BLaER1 (cell line): ENCODE results near the gene THEMIS.
"Not testable (repeated sequence)": the region's sequence is repeated elsewhere in the genome, so short reads cannot be mapped to it uniquely, and the experiment has no call there.

Experiments used
- H3K27ac ChIP-seq: shearing (Covaris generic); formaldehyde crosslinking; 2 replicates; pipeline ENCODE4 v1.8.1; 2022
- H3K27me3 ChIP-seq: shearing (Covaris generic); formaldehyde crosslinking; 2 replicates; pipeline ENCODE4 v1.8.1; 2022
- H3K36me3 ChIP-seq: shearing (Covaris generic); formaldehyde crosslinking; 2 replicates; pipeline ENCODE4 v1.8.1; 2022
- H3K4me1 ChIP-seq: shearing (Covaris generic); formaldehyde crosslinking; 2 replicates; pipeline ENCODE4 v1.8.1; 2022
- H3K4me2 ChIP-seq: shearing (Covaris generic); formaldehyde crosslinking; 2 replicates; pipeline ENCODE4 v1.8.1; 2022
- H3K4me3 ChIP-seq: shearing (Covaris generic); formaldehyde crosslinking; 2 replicates; pipeline ENCODE4 v1.8.1; 2022
- H3K9ac ChIP-seq: shearing (Covaris generic); formaldehyde crosslinking; 2 replicates; pipeline ENCODE4 v1.8.1; 2022
- H3K9me3 ChIP-seq: shearing (Covaris generic); formaldehyde crosslinking; 2 replicates; pipeline ENCODE4 v1.8.1; 2022
- H4K20me1 ChIP-seq: shearing (Covaris generic); formaldehyde crosslinking; 2 replicates; pipeline ENCODE4 v1.8.1; 2022
- Cebpa-rat ChIP-seq: shearing (Covaris generic); IDR thresholded peaks from 2 replicates; pipeline ENCODE4 v1.8.1; 2022

The THEMIS gene

DNA sequence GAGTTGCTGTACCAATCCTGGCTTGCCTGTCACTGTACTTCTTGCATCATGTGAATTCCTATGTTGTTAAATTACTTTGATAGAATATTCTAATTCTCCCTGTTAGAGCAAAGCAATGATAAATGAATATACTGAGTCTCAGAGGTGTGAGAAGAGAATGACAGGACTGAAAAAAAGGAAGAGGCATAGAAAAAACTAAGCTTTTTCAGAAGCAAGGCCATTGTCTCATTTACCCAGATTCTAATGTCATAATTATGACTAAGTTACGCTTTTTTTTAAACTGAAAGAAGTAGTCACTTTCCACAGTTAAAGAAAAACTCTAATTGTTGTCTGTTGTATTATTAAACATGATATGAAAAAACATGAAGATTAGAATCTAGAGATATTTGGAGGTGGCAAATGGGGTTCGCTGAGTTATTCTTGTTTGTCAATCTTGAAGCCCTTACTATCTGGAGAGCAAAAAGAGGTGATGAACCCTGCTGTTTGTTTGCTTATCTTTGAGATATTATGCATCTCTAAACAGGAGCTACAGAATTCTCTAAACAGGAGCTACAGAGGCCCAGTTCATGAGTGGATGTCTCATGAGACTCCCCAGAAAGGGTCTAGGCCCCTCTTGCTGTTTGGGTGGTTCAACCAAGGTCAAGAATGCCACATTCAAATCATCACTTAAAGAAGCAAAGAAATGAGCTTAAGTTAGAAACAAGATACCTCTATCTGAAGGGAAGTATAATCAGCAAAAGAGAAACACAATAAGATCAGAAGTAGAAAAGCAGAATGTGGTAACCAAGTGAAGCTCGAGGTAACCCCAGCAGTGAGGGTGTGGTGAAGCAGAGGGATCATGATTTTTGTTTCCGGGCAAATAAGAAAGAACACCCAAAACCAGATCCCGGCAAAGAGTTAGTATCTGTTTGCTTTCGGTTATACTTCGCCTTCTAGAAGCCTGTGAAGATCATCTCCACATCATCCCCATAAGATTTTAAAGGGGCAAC lies 33.3 kb upstream of the THEMIS start:
- Histone ChIP-seq H3K9me3 (peaks cover 11% of the 10 kb centered on the region), H3K4me1 (no peaks in the 10 kb centered on the region), H3K4me2 (no peak overlapping the region), H3K36me3 (no peaks in the 10 kb centered on the region), H3K27ac (no peak overlapping the region), H3K27me3 (no peaks in the 10 kb centered on the region), H3K9ac (no peak overlapping the region), H4K20me1 (no peaks in the 10 kb centered on the region), H3K4me3 (no peak overlapping the region)
- TF ChIP-seq Cebpa-rat = no peak

DNA sequence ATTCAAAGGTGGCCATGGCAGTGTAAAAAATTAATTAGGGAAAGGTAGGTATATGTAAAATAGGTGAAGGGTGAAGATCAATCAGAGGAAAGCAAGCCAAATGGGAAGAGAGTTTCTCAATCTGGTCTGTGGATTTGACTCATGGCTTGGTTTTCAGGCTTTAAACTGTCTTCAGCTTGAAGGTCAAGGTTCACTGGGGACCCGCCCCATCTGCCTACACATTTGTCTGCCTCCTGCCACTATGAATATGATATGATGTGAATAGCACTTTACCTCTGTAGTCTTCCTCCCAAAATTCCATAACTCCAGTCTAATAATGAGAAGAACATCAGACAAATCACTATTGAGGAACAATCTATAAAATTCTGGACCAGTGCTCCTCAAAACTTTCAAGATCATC lies 32.3 kb upstream of the THEMIS start:
- H3K4me2 ChIP-seq = no peak overlapping the region
- no peaks in the 10 kb centered on the region for H4K20me1 ChIP-seq
- H3K27ac ChIP-seq = no peak overlapping the region
- peaks cover 11% of the 10 kb centered on the region for H3K9me3 ChIP-seq
- no peaks in the 10 kb centered on the region for H3K27me3 ChIP-seq
- no peaks in the 10 kb centered on the region for H3K36me3 ChIP-seq
- no peak overlapping the region for H3K9ac ChIP-seq
- no peak for TF ChIP-seq Cebpa-rat
- H3K4me3 ChIP-seq = no peak overlapping the region
- H3K4me1 ChIP-seq = no peaks in the 10 kb centered on the region

DNA sequence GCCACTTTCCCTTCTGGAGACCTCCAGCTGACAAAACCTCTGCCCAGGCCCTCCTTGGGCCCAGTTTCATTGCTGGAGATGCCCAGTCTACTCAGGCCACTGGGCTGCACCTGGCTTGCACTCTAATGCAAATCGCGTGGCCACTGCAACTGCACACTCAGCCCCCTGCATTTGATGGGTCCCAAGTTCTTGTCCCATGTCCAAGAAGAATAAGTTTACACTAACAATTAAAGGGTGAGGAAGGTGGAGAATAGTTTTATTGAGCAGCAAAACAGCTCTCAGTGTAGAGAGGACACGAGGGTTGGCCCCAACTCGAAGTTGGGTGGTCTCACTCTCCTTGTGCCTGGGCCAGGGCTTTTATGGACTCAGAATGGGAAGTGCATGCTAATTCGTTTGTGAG lies 31.9 kb upstream of the THEMIS start:
- Histone ChIP-seq H3K9ac (no peak overlapping the region), H3K4me2 (no peak overlapping the region), H4K20me1 (no peaks in the 10 kb centered on the region), H3K9me3 (peaks cover 11% of the 10 kb centered on the region), H3K27me3 (no peaks in the 10 kb centered on the region), H3K36me3 (no peaks in the 10 kb centered on the region), H3K27ac (no peak overlapping the region), H3K4me3 (no peak overlapping the region), H3K4me1 (no peaks in the 10 kb centered on the region)
- no peak for TF ChIP-seq Cebpa-rat

DNA sequence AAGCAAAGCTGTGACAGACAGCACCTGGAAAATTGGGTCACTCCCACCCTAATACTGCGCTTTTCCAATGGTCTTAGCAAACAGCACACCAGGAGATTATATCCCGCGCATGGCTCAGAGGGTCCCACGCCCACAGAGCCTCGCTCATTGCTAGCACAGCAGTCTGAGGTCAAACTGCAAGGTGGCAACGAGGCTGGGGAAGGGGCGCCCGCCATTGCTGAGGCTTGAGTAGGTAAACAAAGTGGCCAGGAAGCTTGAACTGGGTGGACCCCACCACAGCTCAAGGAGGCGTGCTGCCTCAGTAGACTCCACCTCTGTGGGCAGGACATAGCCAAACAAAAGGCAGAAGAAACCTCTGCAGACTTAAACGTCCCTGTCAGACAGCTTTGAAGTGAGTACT lies 25.6 kb upstream of the THEMIS start:
- not testable (repeated sequence) for H3K4me1 ChIP-seq, H3K36me3 ChIP-seq, H3K4me2 ChIP-seq, H3K4me3 ChIP-seq, H4K20me1 ChIP-seq, H3K9ac ChIP-seq, H3K27ac ChIP-seq, H3K9me3 ChIP-seq, H3K27me3 ChIP-seq

DNA sequence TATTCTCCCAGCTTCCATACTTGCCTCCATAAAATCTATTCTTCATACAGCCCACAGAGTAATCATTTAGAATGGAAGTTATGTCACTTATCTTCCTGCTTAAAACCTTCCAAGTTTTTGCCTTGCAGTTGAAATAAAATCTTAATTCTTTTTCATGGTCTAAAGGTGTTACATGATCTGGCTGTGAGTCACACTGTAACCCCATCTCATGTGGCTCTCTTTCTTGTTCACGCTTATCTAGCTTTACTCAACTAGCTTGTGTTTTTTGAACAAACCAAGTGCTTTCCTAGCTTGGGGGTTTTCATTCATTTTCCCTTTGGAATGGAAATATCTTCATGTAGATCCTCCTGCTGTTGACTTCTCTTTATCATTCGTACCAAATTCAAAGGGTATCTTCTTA lies 23.6 kb upstream of the THEMIS start:
- H3K9me3 ChIP-seq = 0 out of 2 replicates have a peak, but pooled peaks cover 9% of the 10 kb centered on the region
- TF ChIP-seq Cebpa-rat = no peak
- no peaks in the 10 kb centered on the region for H3K27me3 ChIP-seq
- no peaks in the 10 kb centered on the region for H3K36me3 ChIP-seq
- no peak overlapping the region for H3K4me3 ChIP-seq
- H3K27ac ChIP-seq = no peak overlapping the region
- no peak overlapping the region for H3K9ac ChIP-seq
- H3K4me2 ChIP-seq = no peak overlapping the region
- H3K4me1 ChIP-seq = peaks cover 5% of the 10 kb centered on the region; the same call in 1 of the 2 replicates
- no peaks in the 10 kb centered on the region for H4K20me1 ChIP-seq

DNA sequence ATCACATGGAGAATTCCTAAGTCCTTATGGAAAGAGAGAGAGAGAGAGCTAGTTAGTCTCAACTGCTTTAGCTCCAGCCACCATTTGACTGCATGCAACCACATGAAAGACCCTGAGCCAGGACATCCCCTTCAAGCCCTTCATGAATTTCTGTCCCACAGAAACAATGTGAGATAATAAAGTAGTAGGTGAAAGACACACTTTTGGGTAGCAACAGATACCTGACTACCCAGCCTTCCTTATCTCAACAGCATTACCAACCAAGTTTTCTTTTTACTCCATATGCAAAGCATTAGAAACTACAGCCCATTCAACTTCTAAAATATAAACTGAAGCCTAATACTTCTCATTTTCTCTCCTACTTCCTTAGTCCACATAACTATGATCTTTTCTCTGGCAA lies 23.2 kb upstream of the THEMIS start:
- Histone ChIP-seq H3K27ac (no peak overlapping the region), H3K27me3 (no peaks in the 10 kb centered on the region), H4K20me1 (no peaks in the 10 kb centered on the region), H3K4me2 (no peak overlapping the region), H3K36me3 (no peaks in the 10 kb centered on the region), H3K9me3 (0 out of 2 replicates have a peak, but pooled peaks cover 9% of the 10 kb centered on the region), H3K4me3 (no peak overlapping the region), H3K4me1 (peaks cover 5% of the 10 kb centered on the region; the same call in 1 of the 2 replicates), H3K9ac (no peak overlapping the region)
- TF ChIP-seq Cebpa-rat = no peak

DNA sequence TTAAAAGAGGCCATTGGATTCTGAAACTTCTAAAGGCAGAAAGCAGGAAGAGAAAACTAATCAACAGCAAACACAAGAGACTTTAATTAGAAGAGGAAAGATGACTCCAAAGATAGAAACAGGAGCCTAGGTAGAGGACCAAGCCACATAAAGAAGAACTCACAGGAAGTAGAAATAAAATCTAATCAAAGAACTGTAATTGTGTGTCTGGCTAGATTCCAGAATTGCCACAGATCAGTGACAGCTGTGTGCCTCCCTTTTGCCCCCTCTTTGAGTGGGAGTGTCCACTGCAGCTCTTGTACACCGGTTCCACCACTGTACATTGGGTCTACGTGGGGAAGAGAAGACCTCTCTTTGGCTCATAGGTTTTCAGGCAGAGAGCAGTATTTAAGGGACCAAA lies 22.3 kb upstream of the THEMIS start:
- Histone ChIP-seq H4K20me1 (no peaks in the 10 kb centered on the region), H3K36me3 (no peaks in the 10 kb centered on the region), H3K4me2 (no peak overlapping the region), H3K9ac (no peak overlapping the region), H3K27ac (no peak overlapping the region), H3K9me3 (0 out of 2 replicates have a peak, but pooled peaks cover 9% of the 10 kb centered on the region), H3K4me3 (no peak overlapping the region), H3K4me1 (peaks cover 5% of the 10 kb centered on the region; the same call in 1 of the 2 replicates), H3K27me3 (no peaks in the 10 kb centered on the region)
- no peak for TF ChIP-seq Cebpa-rat

DNA sequence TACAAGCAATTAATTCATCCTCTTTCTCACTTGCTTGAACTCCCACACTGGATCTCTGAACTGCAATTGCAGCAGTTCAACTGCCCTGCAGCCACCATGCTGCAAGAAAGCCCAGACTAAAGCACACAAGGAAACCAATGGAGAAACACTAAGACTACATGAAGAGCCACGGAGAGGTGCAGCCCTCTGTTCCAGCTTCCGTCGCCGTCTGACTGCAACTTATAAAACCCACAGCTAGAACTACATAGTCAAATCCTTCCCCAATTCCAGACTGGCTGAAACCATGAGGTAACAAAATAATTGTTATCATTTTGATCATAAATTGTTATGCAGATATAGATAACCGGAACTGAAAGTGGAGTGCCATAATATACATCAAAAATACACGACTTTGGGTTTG lies 21.1 kb upstream of the THEMIS start:
- Histone ChIP-seq H3K27ac (no peak overlapping the region), H4K20me1 (no peaks in the 10 kb centered on the region), H3K9me3 (0 out of 2 replicates have a peak, but pooled peaks cover 6% of the 10 kb centered on the region), H3K27me3 (no peaks in the 10 kb centered on the region), H3K4me2 (no peak overlapping the region), H3K4me3 (no peak overlapping the region), H3K36me3 (no peaks in the 10 kb centered on the region), H3K9ac (no peak overlapping the region), H3K4me1 (peaks cover 5% of the 10 kb centered on the region; the same call in 1 of the 2 replicates)
- TF ChIP-seq Cebpa-rat = no peak

DNA sequence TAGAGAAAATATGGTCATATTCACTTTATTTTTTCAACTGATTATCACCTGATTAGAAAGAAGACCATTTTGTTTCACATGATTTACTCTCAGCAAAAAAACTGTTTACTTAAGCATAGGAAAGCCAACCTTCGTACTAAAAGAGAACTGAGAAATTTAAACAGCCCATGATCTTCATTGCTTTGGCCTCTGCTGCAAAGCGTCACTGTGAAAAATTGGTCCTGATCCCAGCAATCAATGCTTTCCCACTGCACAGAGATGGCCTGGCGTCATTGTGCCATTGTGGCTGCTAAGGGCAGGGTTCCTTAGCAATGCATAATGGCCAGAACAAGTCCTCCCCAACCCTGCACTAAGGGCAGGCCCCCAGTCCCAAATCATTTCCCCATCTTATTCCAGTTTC lies 19.9 kb upstream of the THEMIS start:
- no peak overlapping the region for H3K27ac ChIP-seq
- no peaks in the 10 kb centered on the region for H3K9me3 ChIP-seq
- no peak for TF ChIP-seq Cebpa-rat
- no peak overlapping the region for H3K4me2 ChIP-seq
- H4K20me1 ChIP-seq = no peaks in the 10 kb centered on the region
- H3K4me1 ChIP-seq = peaks cover 5% of the 10 kb centered on the region; the same call in 1 of the 2 replicates
- H3K9ac ChIP-seq = no peak overlapping the region
- H3K4me3 ChIP-seq = no peak overlapping the region
- H3K27me3 ChIP-seq = no peaks in the 10 kb centered on the region
- no peaks in the 10 kb centered on the region for H3K36me3 ChIP-seq
